GM18861 (cell line): ENCODE data around the gene CLEC3B.
"Not testable (repeated sequence)": the region's sequence is repeated elsewhere in the genome, so short reads cannot be mapped to it uniquely, and the experiment has no call there.

Experiments
- ATAC-seq: cut with Tn5 transposase; IDR thresholded peaks from one replicate; pipeline ENCODE4 v1.9.1; 2021; ENCODE audit not compliant: unreplicated experiment

The CLEC3B gene

GRCh38 chr3:45064512-45065372 lies 38.6 kb downstream of the CLEC3B start:
- no peak for ATAC-seq

GRCh38 chr3:45065373-45065720 lies 39.2 kb downstream of the CLEC3B start:
- ATAC-seq: no peak

- ATAC-seq: no peak
These were observed 40.2 kb downstream of the CLEC3B start for GRCh38 chr3:45066109-45066801.

- ATAC-seq: no peak
These were observed 41.4 kb downstream of the CLEC3B start for GRCh38 chr3:45067486-45067885.

- ATAC-seq: no peak
These were observed 41.8 kb downstream of the CLEC3B start for GRCh38 chr3:45067941-45068340.

GRCh38 chr3:45071075-45071474 lies 45.0 kb downstream of the CLEC3B start:
- ATAC-seq: no peak

- ATAC-seq: no peak
These were observed 49.9 kb downstream of the CLEC3B start for GRCh38 chr3:45075821-45076625.

GRCh38 chr3:45078256-45078655 lies 52.2 kb downstream of the CLEC3B start:
- not testable (repeated sequence) for ATAC-seq

GRCh38 chr3:45078910-45079522 lies 52.9 kb downstream of the CLEC3B start:
- ATAC-seq: no peak

GRCh38 chr3:45079715-45080114 lies 53.6 kb downstream of the CLEC3B start:
- no peak for ATAC-seq

- ATAC-seq: no peak
These were observed 54.7 kb downstream of the CLEC3B start for GRCh38 chr3:45080824-45081223.

GRCh38 chr3:45081506-45082141 lies 55.5 kb downstream of the CLEC3B start:
- ATAC-seq: no peak

- ATAC-seq: no peak
These were observed 56.0 kb downstream of the CLEC3B start for GRCh38 chr3:45082142-45082538.

- no peak for ATAC-seq
These were observed 56.9 kb downstream of the CLEC3B start for GRCh38 chr3:45083023-45083422.

- ATAC-seq: no peak
These were observed 58.3 kb downstream of the CLEC3B start for GRCh38 chr3:45084361-45084760.

- no peak for ATAC-seq
These were observed 59.0 kb downstream of the CLEC3B start for GRCh38 chr3:45084820-45085816.
